NCI-H2107 (cell line): Measurements from ENCODE around the gene TOR1A.
"Not testable (repeated sequence)": the region's sequence is repeated elsewhere in the genome, so short reads cannot be mapped to it uniquely, and the experiment has no call there.

Experiments
- DNase-seq: peaks from one replicate; lab custom pipeline; 2025; lab: John Stamatoyannopoulos, UW

TOR1A gene

GRCh38 chr9:129781131-129781530 lies 42.8 kb downstream of the TOR1A start:
- DNase-seq: no peak

- DNase-seq: no peak
Measured at GRCh38 chr9:129779560-129780190, 44.3 kb downstream of the TOR1A start.

- DNase-seq: no peak
Measured at GRCh38 chr9:129778469-129778868, 45.5 kb downstream of the TOR1A start.

- no peak for DNase-seq
Measured at GRCh38 chr9:129777769-129778130, 46.2 kb downstream of the TOR1A start.

GRCh38 chr9:129776938-129777768 lies 46.8 kb downstream of the TOR1A start:
- peak; percentile 87 for DNase-seq

- no peak for DNase-seq
Measured at GRCh38 chr9:129776566-129776937, 47.4 kb downstream of the TOR1A start.

- DNase-seq: not testable (repeated sequence)
Measured at GRCh38 chr9:129776096-129776495, 47.8 kb downstream of the TOR1A start.

GRCh38 chr9:129775448-129775798 lies 48.5 kb downstream of the TOR1A start:
- no peak for DNase-seq

- no peak for DNase-seq
Measured at GRCh38 chr9:129774791-129775447, 49.0 kb downstream of the TOR1A start.

GRCh38 chr9:129773262-129774048 lies 50.5 kb downstream of the TOR1A start:
- no peak for DNase-seq

- no peak for DNase-seq
Measured at GRCh38 chr9:129770741-129771140, 53.2 kb downstream of the TOR1A start.

- DNase-seq: no peak
Measured at GRCh38 chr9:129769669-129770068, 54.3 kb downstream of the TOR1A start.

GRCh38 chr9:129768486-129768885 lies 55.5 kb downstream of the TOR1A start:
- DNase-seq: no peak

GRCh38 chr9:129765764-129766317 lies 58.1 kb downstream of the TOR1A start:
- no peak for DNase-seq

GRCh38 chr9:129762985-129763926 lies 60.7 kb downstream of the TOR1A start:
- DNase-seq: no peak
